ENCODE measurements around the gene HDLBP.

DNA sequence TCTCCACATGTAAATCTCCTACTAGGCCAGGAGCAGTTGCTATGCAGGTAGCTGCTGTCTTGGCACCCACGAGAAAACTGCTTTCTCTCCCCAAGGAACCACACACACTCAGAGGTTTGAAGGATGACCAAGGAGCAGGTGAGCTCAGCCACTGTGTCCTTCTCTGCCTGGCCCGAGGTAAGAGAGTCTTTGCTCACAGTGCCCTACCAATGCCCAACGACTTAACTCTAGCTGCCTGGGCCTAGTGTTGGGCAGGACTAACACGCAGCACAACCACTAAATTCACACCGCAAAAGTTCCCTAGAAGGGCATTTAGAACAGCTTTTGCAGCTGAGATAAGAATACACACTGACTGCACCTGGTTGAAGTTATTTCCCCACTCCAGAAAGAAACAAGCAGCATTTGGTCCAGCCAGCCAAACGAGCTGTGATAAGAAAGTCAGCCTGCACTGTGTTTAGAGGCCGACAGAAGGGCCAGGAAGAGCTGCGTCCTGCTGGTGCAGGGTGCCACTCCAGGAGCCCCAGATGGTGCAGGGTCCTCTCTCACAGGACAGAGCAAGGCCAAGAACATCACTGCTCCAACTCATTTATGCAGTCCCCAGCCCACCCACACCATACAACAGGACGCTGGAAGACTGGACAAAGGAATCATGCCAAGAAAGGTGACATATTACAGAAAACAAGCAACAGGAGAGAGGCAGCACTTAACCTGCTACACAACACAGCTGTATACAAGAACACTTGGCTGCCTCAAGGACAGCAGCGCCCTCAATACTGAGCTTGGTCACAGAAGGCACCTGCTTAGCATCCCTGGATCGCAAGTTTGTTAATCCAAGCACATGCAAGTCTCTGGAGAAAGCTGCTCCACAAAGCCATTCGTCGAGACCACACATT lies 12.5 kb downstream of the HDLBP start:
- TF ChIP-seq CTCF (conservative IDR thresholded peaks at IDR 0.05) (no peak), EZH2 (IDR thresholded peaks at IDR 0.05; ENCODE audit: low read depth) (no peak)

All from PC-9 (cell line).